Mesenchymal stem cell (in vitro differentiated cells and primary cell): ENCODE results near the gene ZBTB5.

Experiments used
- DNase-seq: peaks from one replicate; pipeline ENCODE4 v3.0.0-alpha.2; 2013
- H2AFZ ChIP-seq: one replicate; pipeline ENCODE4 v1.6.1; 2013; ENCODE audit warnings: low read depth, mild to moderate bottlenecking, control low read depth, inconsistent platforms, low read length, moderate library complexity
- H2AK5ac ChIP-seq: 2 replicates; pipeline ENCODE4 v1.6.1; 2013; ENCODE audit warnings: low read length, moderate library complexity, mild to moderate bottlenecking, inconsistent platforms; ENCODE audit not compliant: severe bottlenecking
- H2BK120ac ChIP-seq: one replicate; pipeline ENCODE4 v1.6.1; 2013; ENCODE audit warnings: low read depth, mild to moderate bottlenecking, inconsistent platforms, low read length, moderate library complexity
- H2BK12ac ChIP-seq, 2 experiments: one replicate each; pipeline ENCODE4 v1.6.1; 2013; ENCODE audit warnings: inconsistent platforms in 2 of 2, low read length in 2 of 2, mild to moderate bottlenecking in 2 of 2, moderate library complexity in 2 of 2, control low read depth in 1 of 2
- H2BK15ac ChIP-seq: one replicate; pipeline ENCODE4 v1.6.1; 2013; ENCODE audit warnings: mild to moderate bottlenecking, low read depth, inconsistent platforms; ENCODE audit not compliant: poor library complexity, severe bottlenecking
- H2BK5ac ChIP-seq: 2 replicates; pipeline ENCODE4 v1.6.1; 2013; ENCODE audit warnings: low read depth, mild to moderate bottlenecking, low read length, control low read depth, inconsistent platforms; ENCODE audit not compliant: poor library complexity, severe bottlenecking
- H3K14ac ChIP-seq, 2 experiments: one replicate each; pipeline ENCODE4 v1.6.1; 2013; ENCODE audit warnings: inconsistent platforms in 2 of 2, low read length in 2 of 2, control low read depth in 1 of 2, mild to moderate bottlenecking in 1 of 2, moderate library complexity in 1 of 2
- H3K18ac ChIP-seq, 2 experiments: one replicate each; pipeline ENCODE4 v1.6.1; 2013; ENCODE audit warnings: inconsistent platforms in 2 of 2, low read length in 2 of 2, control low read depth in 1 of 2, low read depth in 1 of 2, mild to moderate bottlenecking in 1 of 2
- H3K23ac ChIP-seq, 2 experiments: one replicate each; pipeline ENCODE4 v1.6.1; 2013; ENCODE audit warnings: inconsistent platforms in 2 of 2, low read length in 2 of 2, mild to moderate bottlenecking in 2 of 2, moderate library complexity in 2 of 2, control low read depth in 1 of 2
- H3K27ac ChIP-seq: 2 replicates; pipeline ENCODE4 v1.5.1; 2013; ENCODE audit warnings: mild to moderate bottlenecking, moderate library complexity, low read length, control low read depth, inconsistent platforms; ENCODE audit not compliant: poor library complexity, severe bottlenecking
- H3K27me3 ChIP-seq, 2 experiments: 2 replicates each; pipeline versions ENCODE4 v1.6.1 to v1.7.0; 2013; ENCODE audit warnings: low read length in 2 of 2, mild to moderate bottlenecking in 2 of 2, moderate library complexity in 2 of 2, control low read depth in 1 of 2, inconsistent platforms in 1 of 2; ENCODE audit not compliant: control insufficient read depth in 1 of 2, insufficient read depth in 1 of 2
- H3K36me3 ChIP-seq, 2 experiments: 2 replicates each; pipeline versions ENCODE4 v1.6.1 to v1.7.0; 2013; ENCODE audit warnings: low read length in 2 of 2, control low read depth in 1 of 2, inconsistent platforms in 1 of 2, low read depth in 1 of 2, mild to moderate bottlenecking in 1 of 2; ENCODE audit not compliant: insufficient read depth in 2 of 2, control insufficient read depth in 1 of 2
- H3K4ac ChIP-seq, 2 experiments: one replicate each; pipeline ENCODE4 v1.6.1; 2013; ENCODE audit warnings: inconsistent platforms in 2 of 2, low read length in 2 of 2, mild to moderate bottlenecking in 2 of 2, moderate library complexity in 2 of 2, control low read depth in 1 of 2, low read depth in 1 of 2
- H3K4me1 ChIP-seq: 2 replicates; pipeline ENCODE4 v1.6.1; 2013; ENCODE audit warnings: low read depth, low read length, control low read depth; ENCODE audit not compliant: control insufficient read depth, insufficient read depth
- H3K4me2 ChIP-seq: 2 replicates; pipeline ENCODE4 v1.6.1; 2013; ENCODE audit warnings: low read length, mild to moderate bottlenecking, inconsistent platforms; ENCODE audit not compliant: poor library complexity, severe bottlenecking
- H3K4me3 ChIP-seq, 2 experiments: 2 replicates each; pipeline versions ENCODE4 v1.5.1 to v1.7.0; 2013; ENCODE audit warnings: low read length in 2 of 2, mild to moderate bottlenecking in 2 of 2, control low read depth in 1 of 2, low read depth in 1 of 2; ENCODE audit not compliant: insufficient read depth in 1 of 2
- H3K79me1 ChIP-seq: replicated peaks from 2 replicates; pipeline ENCODE4 v1.6.1; 2013; ENCODE audit warnings: mild to moderate bottlenecking, control low read depth, low read length, inconsistent platforms; ENCODE audit not compliant: poor library complexity, severe bottlenecking
- H3K9ac ChIP-seq: 2 replicates; pipeline ENCODE4 v1.7.0; 2013; ENCODE audit warnings: mild to moderate bottlenecking, low read length, moderate library complexity
- H3K9me3 ChIP-seq: 2 replicates; pipeline ENCODE4 v1.7.0; 2013; ENCODE audit warnings: mild to moderate bottlenecking, low read length; ENCODE audit not compliant: control insufficient read depth
- H4K8ac ChIP-seq: one replicate; pipeline ENCODE4 v1.6.1; 2013; ENCODE audit warnings: inconsistent platforms, mild to moderate bottlenecking, low read length, moderate library complexity
- H4K91ac ChIP-seq: one replicate; pipeline ENCODE4 v1.6.1; 2013; ENCODE audit warnings: mild to moderate bottlenecking, low read length, inconsistent platforms
- WGBS: methylation state at CpG from one replicate; pipeline ENCODE4 v1.1.7; 2013; ENCODE audit warnings: mixed read lengths; 5-methylcytosine and 5-hydroxymethylcytosine counted together

The ZBTB5 gene

GRCh38 chr9:37508135-37508833 lies 43.0 kb upstream of the ZBTB5 start:
- whole genome bisulfite sequencing: 94% methylated on average over 5 of the region's 5 CpGs
- Histone ChIP-seq H4K8ac (no peak overlapping the region), H2BK15ac (no peak overlapping the region), H2BK120ac (no peak overlapping the region), H3K9me3 (no peaks in the 10 kb centered on the region), H2AFZ (no peak overlapping the region), H3K4me3 (no peak overlapping the region), H3K14ac (no peak overlapping the region), H4K91ac (no peak overlapping the region), H3K4me1 (no peaks in the 10 kb centered on the region), H3K4me2 (no peak overlapping the region), H2BK12ac (no peak overlapping the region), H3K9ac (no peak overlapping the region), H3K18ac (no peak overlapping the region), H3K23ac (no peak overlapping the region), H2AK5ac (no peak overlapping the region), H2BK5ac (no peak overlapping the region), H3K36me3 (peaks cover 49 to 75% of the 10 kb centered on the region in 2 experiments), H3K4ac (no peak overlapping the region), H3K79me1 (no peaks in the 10 kb centered on the region), H3K27ac (no peak overlapping the region), H3K27me3 (no peaks in the 10 kb centered on the region)
- peak; percentile 9 for DNase-seq

GRCh38 chr9:37507566-37508134 lies 42.4 kb upstream of the ZBTB5 start:
- Histone ChIP-seq H3K79me1 (no peaks in the 10 kb centered on the region), H3K4ac (no peak overlapping the region), H3K27me3 (no peaks in the 10 kb centered on the region), H3K23ac (no peak overlapping the region), H3K14ac (no peak overlapping the region), H4K8ac (peak overlapping the region; percentile 40), H3K9ac (no peak overlapping the region), H3K4me2 (no peak overlapping the region), H2AFZ (no peak overlapping the region), H2BK12ac (no peak overlapping the region), H2BK15ac (no peak overlapping the region), H4K91ac (no peak overlapping the region), H3K36me3 (peaks cover 56 to 75% of the 10 kb centered on the region in 2 experiments), H3K4me3 (no peak overlapping the region), H3K18ac (no peak overlapping the region), H2BK5ac (no peak overlapping the region), H3K27ac (no peak overlapping the region), H3K9me3 (no peaks in the 10 kb centered on the region), H2AK5ac (no peak overlapping the region), H2BK120ac (no peak overlapping the region), H3K4me1 (no peaks in the 10 kb centered on the region)
- DNase-seq: no peak
- 96% methylated on average over 11 of the region's 11 CpGs for WGBS

GRCh38 chr9:37504605-37505004 lies 39.4 kb upstream of the ZBTB5 start:
- Histone ChIP-seq H3K79me1 (peaks cover 5% of the 10 kb centered on the region), H4K91ac (no peak overlapping the region), H3K27ac (no peak overlapping the region), H2AFZ (no peak overlapping the region), H2AK5ac (no peak overlapping the region), H2BK15ac (no peak overlapping the region), H3K9me3 (no peaks in the 10 kb centered on the region), H3K23ac (no peak overlapping the region), H3K9ac (no peak overlapping the region), H2BK120ac (no peak overlapping the region), H3K4me1 (no peaks in the 10 kb centered on the region), H3K4ac (peak overlapping the region in 1 of 2 experiments; percentile 21), H2BK12ac (no peak overlapping the region), H2BK5ac (no peak overlapping the region), H4K8ac (no peak overlapping the region), H3K36me3 (peaks cover 57 to 80% of the 10 kb centered on the region in 2 experiments), H3K27me3 (no peaks in the 10 kb centered on the region), H3K18ac (no peak overlapping the region), H3K4me3 (no peak overlapping the region), H3K14ac (no peak overlapping the region), H3K4me2 (no peak overlapping the region)
- 100% methylated on average over 3 of the region's 5 CpGs for WGBS
- no peak for DNase-seq

- DNase-seq: peak; percentile 29
These were observed 38.5 kb upstream of the ZBTB5 start for GRCh38 chr9:37503736-37504135.

More at GRCh38 chr9:37503736-37504135, 38.5 kb upstream of the ZBTB5 start:
- H3K23ac ChIP-seq: no peak overlapping the region
- no peak overlapping the region for H4K8ac ChIP-seq
- H3K9me3 ChIP-seq: no peaks in the 10 kb centered on the region
- no peak overlapping the region for H4K91ac ChIP-seq
- H2BK120ac ChIP-seq: no peak overlapping the region
- WGBS: 88% methylated on average over 3 of the region's 3 CpGs
- H3K27me3 ChIP-seq: no peaks in the 10 kb centered on the region
- H3K36me3 ChIP-seq: peaks cover 56 to 81% of the 10 kb centered on the region in 2 experiments
- no peak overlapping the region for H2BK15ac ChIP-seq
- H3K4ac ChIP-seq: no peak overlapping the region
- H2BK5ac ChIP-seq: no peak overlapping the region
- no peak overlapping the region for H3K14ac ChIP-seq
- no peak overlapping the region for H3K18ac ChIP-seq
- H3K9ac ChIP-seq: no peak overlapping the region
- no peak overlapping the region for H2AK5ac ChIP-seq
- H3K4me3 ChIP-seq: no peak overlapping the region
- no peak overlapping the region for H2BK12ac ChIP-seq
- no peaks in the 10 kb centered on the region for H3K4me1 ChIP-seq
- H2AFZ ChIP-seq: no peak overlapping the region
- H3K4me2 ChIP-seq: no peak overlapping the region
- no peak overlapping the region for H3K27ac ChIP-seq
- peaks cover 8% of the 10 kb centered on the region for H3K79me1 ChIP-seq
